Right forelimb (tissue), 1 donor: Measurements from ENCODE around the gene TRIP12.
"Not testable (repeated sequence)": the region's sequence is repeated elsewhere in the genome, so short reads cannot be mapped to it uniquely, and the experiment has no call there.

Experiments
- DNase-seq: peaks from one replicate; pipeline ENCODE4 v3.0.0-alpha.2; 2018

Gene TRIP12

DNA sequence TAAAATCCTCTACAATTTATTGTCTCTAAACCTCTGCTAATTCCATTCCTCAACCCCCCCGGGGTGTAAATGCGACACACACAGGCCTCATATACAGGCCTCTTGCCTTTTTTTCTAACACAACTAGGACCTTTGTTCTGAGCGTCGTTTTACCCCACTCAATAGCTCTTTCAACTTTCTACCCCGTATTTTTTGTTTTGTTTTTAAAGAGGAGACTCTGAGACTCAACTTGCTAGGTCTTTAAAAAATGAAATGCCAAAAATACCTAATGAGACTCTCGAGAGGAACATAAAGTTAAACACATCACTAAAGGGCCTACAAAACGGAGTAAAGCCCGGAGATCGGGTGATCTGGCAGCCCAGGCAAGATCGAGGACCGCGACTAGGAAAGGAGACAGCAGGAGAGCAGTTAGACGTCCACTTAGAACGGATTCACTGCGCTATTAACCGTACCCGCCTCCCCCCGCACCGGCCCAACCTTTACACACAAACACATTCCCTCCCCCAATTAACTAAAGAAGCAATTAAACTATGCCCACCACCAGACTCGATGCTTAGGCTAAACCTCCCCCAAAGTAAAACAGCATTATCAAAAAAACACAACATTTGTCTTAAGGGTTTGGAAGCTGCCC, 1.7 kb downstream of the TRIP12 start:
- no peak for DNase-seq

DNA sequence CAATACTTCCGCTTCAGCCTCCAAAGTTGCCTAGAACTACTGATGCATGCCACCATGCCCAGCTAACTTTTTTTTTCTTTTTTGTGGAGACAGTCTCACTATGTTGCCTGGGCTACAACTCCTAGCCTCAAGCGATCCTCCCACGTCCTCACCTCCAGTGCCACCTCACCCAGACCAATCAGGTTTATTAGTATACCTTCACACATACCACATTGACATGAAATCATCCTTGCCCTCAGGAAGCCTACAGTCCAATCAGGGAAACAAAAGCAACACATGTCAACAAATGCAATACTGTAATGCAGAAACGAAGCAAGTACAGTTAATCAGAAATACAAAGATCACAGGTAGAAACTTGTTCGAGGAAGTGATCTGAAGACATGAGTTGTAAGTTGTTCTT, 4.0 kb downstream of the TRIP12 start:
- DNase-seq = no peak

DNA sequence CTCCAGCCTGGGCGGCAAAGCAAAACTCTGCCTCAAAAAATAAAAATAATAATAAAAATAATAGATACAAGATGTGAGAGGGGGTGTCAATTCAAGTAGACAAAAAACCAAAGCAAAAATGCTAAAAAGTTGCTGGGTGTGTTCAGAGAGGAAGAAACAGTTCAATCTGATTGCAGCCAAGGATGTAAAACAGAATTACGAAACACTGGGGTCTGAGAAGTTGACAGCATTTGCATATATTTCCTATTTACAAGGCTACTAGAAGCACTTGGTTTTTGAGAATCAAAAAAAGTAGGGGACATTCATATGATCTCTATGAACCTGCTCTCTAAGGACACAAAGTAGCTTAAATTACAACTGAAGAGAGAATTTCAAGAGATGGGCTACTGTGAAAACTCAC, 7.6 kb downstream of the TRIP12 start:
- no peak for DNase-seq

DNA sequence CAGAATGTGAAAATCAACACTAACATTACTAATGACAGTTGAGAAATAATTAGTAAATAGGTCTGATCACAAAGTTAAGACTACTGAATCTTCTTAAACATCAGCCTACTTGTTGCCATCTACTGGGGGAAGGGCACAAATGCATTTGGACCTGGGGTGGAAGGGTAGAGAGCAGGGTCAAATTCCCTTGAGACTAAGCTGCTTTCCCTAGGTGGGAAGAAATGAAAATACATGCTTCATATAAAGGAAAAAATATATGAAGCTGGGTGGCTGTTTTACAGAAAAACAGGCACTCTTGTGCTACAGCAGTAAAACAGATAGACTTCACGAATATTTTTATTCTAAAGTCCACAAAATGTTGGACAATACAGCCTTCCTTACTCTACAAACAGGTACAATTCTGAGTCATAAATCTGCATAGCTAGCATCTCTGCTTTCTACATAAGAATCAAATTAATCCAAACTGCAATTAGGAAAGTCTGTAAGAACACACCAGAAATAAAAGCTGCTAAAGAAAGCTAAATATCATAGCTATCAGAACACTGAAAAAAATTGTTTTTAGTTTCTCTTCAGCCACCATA, 10.9 kb downstream of the TRIP12 start:
- DNase-seq = no peak

DNA sequence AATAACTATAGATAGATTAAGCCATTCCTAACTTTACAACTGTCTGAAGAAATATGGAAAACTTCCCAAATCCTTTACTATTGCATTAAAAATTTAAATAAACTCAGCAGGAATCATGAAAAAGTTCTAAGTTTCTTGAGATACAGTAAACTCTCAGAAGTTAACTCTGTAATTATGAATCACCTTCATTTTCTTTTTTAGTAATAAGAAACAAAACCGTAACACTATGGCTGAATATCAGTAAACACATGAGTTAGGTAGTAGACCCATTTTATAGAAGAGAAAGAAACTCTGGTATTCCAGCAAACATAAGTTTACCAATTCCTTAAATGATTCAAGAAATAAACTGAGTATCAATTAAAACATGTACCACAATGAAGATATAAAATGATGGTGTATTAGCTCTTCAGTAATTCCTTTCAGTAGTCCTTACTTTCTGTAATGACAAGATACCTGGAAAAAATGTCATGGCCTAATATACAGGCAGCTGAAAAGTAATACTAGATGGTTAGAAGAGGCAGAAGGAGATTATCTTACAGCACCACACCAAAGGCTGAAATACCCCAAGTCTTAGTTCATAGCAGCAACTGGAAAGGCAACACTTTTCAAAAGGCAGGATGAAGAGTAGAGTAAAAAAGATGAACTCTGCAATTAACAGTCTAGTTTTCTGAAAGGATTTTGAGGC, 11.5 kb downstream of the TRIP12 start:
- DNase-seq = no peak

DNA sequence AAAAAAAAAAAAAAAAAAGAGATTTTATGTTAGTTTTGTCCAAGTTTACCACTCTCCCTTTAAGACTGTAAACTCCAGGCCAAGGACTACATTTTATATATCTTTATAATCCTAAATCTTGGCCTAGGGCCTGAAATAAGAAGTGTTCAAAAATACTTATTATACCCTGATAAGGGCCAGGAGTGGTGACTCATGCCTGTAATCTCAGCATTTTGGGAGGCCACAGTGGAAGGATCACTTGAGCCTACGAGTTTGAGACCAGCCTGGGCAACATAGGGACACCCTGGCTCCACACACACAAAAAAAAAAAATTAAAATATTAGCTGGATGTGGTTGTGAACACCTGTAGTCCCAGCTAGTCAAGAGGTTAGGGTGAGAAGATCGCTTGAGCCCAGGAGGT, 12.7 kb downstream of the TRIP12 start:
- no peak for DNase-seq

DNA sequence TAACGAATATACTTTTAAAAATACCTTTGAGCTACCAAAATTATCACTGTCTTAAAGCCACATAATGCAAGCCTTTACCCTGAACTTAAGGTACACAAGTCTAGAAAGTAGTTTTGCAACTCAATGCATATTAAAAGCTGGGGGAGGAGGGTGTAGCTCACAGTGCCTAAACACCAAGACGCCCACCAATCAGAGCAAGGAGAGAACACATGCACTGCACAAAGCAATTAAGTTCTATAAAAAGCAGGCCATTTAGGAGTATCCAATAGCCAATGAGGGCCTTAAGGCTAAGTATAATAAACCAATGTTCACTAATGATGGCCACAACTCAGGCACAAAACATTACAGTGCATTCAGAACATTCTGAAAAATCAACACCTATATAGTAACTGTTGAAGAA, 16.2 kb downstream of the TRIP12 start:
- DNase-seq = no peak

DNA sequence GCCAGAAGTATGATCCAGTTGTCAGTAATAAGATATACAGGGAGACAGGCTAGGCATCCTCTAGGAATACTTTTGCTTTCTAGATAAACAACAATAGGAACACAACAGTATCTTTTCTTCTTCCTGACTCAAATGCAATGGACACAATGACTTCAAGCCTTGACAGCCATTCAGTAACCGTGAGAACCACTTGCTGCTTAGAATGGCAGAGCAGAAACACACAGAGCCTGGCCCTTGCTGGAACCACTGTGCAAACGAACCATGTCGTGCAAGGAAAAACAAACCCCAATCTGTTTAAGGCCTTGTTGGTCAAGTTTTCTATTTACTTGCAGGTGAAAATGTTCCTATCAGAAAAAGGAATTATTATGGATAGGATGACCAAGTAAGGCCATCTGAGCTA, 18.8 kb downstream of the TRIP12 start:
- no peak for DNase-seq

DNA sequence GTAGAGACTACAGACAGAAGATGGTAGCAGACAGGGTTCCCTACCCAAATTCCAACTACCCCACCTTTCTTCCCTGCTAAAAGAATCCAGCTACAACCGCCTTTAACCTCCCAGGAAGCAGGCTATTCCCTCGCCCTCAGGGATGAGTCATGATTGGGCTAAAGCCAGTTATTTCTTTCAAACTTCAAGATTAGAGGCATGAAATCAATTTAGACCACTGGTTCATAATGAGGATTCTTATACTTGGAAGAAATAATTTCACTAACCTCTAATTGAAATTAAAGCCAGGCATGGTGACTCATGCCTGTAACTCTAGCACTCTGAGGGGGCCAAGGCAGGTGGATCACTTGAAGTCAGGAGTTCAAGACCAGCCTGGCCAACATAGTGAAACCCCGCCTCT, 20.0 kb downstream of the TRIP12 start:
- no peak for DNase-seq

DNA sequence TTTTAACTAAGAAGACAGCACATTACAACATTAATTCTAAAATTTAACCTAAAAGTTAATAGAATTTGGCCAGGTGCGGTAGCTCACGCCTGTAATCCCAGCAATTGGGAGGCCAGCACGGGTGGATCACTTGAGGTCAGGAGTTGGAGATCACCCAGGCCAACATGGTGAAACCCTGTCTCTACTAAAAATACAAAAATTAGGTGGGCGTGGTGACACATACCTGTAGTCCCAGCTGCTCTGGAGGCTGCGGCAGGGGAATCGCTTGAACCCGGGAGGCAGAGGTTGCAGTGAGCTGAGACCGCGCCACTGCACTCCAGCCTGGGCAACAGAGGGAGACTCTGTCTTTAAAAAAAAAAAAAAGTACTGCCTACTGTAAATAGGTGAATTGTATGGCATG, 21.3 kb downstream of the TRIP12 start:
- DNase-seq = not testable (repeated sequence)

DNA sequence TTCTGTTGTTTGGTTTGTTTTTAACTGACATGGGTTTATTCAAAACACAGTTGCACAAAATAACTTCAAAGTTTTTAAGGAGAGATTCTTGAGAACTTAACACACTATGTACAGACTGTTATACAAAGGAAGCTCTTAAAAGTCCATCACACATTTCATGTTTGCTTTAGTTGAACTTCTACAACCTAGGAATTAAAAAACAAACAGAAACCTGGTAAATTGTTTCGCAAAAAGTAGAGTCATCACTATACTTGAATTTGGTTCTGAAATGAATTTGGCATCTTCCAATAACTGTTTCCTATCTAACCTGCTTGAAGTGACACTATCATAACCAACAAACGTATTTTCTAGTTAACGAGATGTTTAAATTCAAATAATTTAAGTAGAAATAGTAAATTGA, 21.8 kb downstream of the TRIP12 start:
- DNase-seq = no peak

DNA sequence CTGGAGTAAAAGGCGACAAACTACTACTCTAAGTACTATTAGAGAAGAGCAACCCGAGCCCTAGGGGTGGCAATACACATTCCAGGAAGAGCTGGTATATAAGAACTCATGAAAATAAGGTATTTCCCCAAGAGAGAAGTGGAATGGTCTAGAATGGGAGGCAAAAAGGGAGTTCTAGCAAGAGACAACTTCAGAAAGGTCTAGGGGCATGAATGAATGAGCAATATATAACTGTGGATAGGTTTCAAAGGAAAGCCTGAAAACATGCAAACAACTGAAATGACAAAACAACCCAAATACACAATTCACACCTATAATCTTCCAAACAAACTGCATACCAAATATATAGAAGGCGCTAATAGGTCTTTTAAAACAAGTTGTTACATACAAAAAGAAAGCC, 22.2 kb downstream of the TRIP12 start:
- no peak for DNase-seq

DNA sequence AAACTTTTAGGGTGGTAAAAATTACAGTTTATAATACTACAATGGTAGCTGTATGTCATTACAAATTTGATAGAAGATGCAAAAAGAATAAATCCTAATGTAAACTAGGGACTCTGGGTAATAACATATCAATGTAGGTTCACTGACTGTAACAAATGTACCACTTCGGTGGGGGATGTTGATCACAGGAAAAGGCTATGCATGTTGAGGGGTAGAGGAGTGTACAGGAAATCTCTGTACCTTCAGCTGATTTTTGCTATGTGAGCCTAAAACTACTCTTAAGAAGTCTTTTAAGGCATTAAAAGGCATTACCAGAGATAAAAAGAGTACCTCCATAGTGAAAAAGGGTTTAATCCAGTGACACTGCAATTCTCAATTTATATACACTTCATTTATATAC, 25.0 kb downstream of the TRIP12 start:
- no peak for DNase-seq

DNA sequence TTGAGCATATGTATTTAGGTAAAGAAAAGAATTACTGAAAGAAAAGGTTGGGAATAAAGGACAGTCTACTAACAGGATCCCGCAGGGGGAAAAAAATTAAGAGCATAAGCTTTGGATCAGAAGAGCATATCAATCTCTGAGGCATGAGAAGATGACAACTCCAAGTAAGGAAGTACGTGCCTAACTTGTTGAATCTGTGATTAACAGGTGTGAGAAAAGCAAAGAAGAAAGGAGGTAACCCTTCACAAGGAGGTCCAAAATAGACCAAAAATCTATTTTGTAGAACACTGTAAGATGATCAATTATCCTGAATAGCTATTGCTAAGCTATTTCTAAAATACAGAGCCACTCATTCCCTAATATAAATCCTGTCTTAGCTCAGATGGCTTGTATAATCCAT, 32.8 kb downstream of the TRIP12 start:
- DNase-seq = no peak

DNA sequence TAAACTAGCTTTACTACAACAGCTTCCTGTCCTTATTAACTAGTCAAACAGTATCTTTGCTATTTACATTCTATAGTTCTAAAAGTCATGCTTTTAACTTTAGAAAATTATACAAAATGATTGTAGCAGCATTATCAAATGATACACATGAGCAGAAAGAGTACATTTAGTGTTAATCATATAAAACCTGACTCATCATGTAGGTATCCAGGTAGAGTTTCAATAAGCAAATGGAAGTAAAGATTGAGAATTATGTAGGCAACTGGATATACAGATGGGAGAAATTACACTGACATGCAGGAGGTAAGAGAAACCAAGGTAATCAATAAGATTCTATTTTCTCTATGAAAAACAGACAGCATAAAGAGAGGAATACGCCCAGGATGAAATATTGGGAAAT, 33.8 kb downstream of the TRIP12 start:
- DNase-seq = no peak

DNA sequence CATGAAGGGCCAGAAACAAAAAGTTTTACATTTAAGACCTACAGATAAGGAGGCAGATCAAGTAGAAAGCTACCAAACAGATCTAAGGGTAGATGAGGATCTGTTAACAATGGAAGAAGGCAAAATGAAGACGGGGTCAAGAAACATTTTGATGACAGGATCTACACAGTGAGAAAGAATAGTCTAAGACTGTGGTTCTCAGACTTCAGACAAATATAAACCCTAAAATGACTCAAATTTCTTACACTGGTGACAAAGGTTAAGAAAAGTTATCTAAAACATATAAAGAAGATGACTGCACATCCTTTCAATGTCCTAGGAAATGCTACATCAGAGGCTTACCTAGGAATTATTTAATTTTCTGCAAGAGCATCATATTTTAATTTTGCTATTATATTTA, 34.4 kb downstream of the TRIP12 start:
- no peak for DNase-seq

DNA sequence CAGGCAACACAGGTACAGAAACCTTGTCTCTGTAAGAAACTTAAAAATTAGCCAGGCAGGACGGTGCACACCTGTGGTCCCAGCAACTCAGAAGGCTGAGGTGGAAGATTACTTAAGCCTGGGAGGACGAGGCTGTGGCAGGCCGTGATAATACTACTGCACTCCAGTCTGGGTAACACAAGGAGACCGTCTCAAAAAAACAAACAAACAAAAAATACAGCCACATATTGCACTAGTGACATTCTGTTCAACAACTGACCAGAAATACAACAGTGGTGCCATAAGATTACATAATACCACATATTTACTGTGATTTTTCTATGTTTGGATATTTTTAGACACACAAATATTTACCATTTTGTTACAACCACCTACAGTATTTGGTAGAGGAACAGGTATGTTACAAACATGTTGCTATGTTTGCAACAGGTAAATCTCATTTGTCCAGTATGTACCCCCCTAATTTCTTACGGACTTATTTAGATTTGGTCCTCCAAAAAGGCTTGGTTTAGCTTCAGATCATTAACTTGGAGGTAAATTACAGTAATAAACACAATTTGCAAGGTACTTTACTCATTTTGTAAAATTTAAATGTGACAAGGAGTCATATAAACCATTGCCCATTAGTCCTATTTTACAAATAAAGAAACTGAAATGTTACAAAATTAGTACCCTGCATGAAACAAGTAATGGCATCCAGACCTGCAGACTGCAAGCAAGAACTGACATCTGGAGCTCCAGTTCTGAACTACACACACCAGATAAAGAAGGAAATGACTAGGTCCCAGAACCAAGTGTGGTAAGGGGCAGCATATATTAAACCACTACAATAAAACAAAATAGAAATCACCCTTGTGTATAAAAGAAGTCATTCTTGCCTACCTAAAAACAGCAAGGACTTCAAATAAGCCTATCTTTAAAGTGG, 36.8 kb downstream of the TRIP12 start:
- DNase-seq = no peak

DNA sequence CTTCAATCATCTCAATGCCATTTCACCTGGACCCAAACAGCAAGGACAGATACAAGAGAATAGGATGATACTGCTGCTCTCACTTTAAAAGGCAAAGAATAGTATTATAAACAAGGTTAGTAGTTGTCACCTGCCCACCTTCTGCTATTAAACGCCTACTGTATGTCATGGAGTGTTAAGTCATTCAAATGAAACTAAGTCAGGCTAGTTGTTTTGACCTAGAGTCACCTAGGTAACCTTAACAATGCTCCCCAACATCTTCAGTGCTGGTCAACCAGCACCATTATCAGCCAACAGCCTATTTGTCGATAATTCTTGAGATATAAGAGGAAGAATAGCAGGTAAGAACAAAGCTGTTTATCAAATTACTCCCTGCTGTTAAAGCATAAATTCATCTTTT, 39.2 kb downstream of the TRIP12 start:
- no peak for DNase-seq

DNA sequence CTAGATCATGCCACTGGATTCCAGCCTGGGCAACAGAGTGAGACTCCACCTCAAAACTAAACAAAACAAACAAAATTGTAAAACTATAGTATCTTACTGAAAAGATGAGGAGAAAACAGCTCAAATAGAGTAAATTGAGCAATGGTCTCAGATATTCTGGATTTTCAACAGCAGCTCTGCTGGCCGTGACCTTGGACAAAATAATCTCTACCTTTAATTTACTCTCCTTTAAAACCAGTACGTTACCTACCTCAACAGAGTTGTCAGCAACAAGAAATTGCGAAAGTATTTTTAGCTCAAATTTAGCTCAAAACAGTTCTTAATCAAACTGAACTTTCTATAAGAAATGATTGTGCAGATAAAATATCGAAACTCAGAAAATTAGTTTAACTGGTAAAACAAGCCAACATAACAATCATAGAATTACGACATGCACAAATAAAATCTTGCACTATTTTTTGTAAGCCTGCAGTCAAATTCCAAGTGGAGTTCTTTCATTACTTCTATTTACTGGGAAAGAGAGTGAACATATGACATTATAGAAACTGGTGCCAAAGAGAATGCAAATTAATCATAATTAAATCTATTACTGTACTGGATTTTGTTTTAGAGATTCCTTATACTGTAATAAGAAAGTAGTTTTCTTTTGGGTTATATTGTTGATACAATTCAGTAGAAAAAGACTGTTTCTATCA, 40.8 kb downstream of the TRIP12 start:
- DNase-seq = no peak

DNA sequence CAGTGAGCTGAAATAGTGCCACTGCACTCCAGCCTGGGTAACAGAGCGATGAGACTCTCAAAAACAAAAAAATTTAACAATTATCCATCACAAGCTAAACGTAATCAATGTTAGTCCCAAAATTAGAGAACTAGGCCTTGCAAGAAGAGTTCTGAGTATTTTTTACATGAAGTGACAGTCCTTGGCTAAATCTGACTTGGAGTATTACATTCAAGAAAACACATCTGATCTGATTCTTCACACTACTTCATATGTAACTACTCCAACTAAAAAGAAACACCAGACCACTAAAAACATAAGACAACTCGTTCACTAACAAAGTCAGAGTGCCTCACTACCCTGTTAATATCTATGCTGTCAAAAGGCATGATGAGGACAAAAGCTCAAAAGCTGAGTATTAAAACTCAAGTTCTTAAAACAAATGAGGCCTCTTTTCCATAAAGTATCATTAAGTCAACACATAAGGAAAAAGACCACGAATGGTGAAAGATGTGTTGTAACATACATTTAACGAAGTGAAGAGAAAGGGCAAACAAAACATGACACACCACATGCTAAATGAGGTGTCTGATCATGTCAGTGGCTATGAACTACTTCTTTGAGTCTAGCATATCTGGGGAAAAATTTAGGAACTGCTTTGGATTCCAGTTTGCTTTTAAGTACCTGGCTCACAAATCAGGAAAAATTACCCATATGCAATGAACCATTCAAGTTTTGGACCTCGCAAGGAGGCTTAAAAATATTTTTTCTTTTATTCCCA, 42.4 kb downstream of the TRIP12 start:
- DNase-seq = no peak

DNA sequence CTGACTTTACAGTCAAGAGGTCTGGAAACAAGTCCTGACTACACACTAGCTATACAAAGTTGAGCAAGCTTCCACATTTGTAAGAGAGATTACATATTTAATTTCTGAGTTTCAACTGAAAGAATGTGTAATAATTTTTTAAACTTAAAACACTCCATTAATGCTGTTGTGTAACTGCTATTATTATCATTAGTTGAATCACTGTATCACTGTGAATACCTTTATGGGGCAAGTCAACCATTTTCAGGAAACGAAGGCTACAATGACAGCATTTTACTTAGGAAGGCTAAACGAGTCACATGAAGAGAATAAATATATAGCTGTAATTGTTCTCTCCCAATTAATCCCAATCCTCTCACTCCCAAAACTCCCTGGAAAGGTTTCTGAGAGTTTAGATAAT, 46.3 kb downstream of the TRIP12 start:
- DNase-seq = no peak

DNA sequence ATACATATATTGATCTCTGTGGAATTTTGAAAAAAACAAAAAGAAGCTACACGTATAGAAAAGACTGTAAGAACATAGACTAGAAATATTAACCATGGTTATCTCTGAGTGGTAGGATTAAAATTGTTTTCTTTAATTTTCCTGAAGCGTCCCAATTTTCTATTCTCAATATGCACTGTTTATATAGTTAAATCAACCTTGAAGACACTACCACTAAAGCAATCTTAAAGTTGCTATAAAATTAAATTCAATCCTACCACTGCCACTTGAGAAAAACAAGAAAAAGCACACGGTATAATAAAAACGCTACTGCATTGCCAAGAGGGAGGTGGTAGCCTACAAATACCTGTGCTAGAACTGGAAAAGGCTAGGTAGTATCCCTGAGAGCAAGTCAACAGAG, 47.2 kb downstream of the TRIP12 start:
- no peak for DNase-seq
